B cell (primary cell): ENCODE results near the gene CASP1. TPM values are rescaled to one million over a fixed set of nuclear protein-coding genes. Genes with fewer than 3 reads are reported as not detected.

Experiments
- ATAC-seq: fragments of 200-7000 bp; cut with Tn5 transposase; one replicate; pipeline ENCODE4 v1.10.0; 2021; ENCODE audit warnings: low read depth, mild to moderate bottlenecking, moderate number of reproducible peaks, moderate library complexity
- CTCF ChIA-PET: fragments of 350-600 bp; sonication (Branson Sonifier 250); formaldehyde crosslinking; loops from one replicate; lab custom pipeline; 2021; ENCODE audit warnings: antibody characterized with exemption, inconsistent platforms; lab: Charles Lee
- POLR2A ChIA-PET: fragments of 350-600 bp; sonication (Branson Sonifier 250); formaldehyde crosslinking; loops from one replicate; lab custom pipeline; 2021; ENCODE audit warnings: antibody characterized with exemption; lab: Charles Lee
- DNase-seq: peaks from one replicate; pipeline ENCODE4 v3.0.0; 2013
- H2AFZ ChIP-seq: 2 replicates; pipeline ENCODE4 v1.6.1; 2012; ENCODE audit warnings: mild to moderate bottlenecking, low read depth, low read length; ENCODE audit not compliant: insufficient read depth, poor library complexity, severe bottlenecking
- H3K27ac ChIP-seq, 2 donors: 1 replicate in 1 of 2; 2 replicates in 1 of 2; pipeline ENCODE4 v1.5.1; 2012 to 2013; ENCODE audit warnings: low read length in 2 of 2, mild to moderate bottlenecking in 2 of 2, moderate library complexity in 1 of 2
- H3K27me3 ChIP-seq, 4 experiments: fragments of 200-600 bp in 1 of 4; sonication (generic) in 1 of 4; replicated peaks in 1 of 4; 1 replicate in 2 of 4; 2 replicates in 2 of 4; pipeline versions ENCODE4 v1.6.1 to v1.7.0; 2013 to 2016; ENCODE audit warnings: low read length in 3 of 4, mild to moderate bottlenecking in 2 of 4, mixed read lengths in 1 of 4, moderate library complexity in 1 of 4; ENCODE audit not compliant: insufficient read depth in 4 of 4, control insufficient read depth in 3 of 4; ENCODE audit errors: control extremely low read depth in 1 of 4
- H3K36me3 ChIP-seq, 2 experiments: replicated peaks in 1 of 2; 1 replicate in 1 of 2; 2 replicates in 1 of 2; pipeline versions ENCODE4 v1.6.1 to v1.7.1; 2013; ENCODE audit warnings: low read length in 1 of 2; ENCODE audit not compliant: insufficient read depth in 2 of 2, control insufficient read depth in 1 of 2; ENCODE audit errors: control extremely low read depth in 1 of 2, extremely low read depth in 1 of 2
- H3K4me1 ChIP-seq, 2 donors: fragments of 200-600 bp in 1 of 2; sonication (generic) in 1 of 2; 1 replicate in 1 of 2; 2 replicates in 1 of 2; pipeline versions ENCODE4 v1.5.1 to v1.6.1; 2013 to 2017; ENCODE audit warnings: low read length in 2 of 2; ENCODE audit not compliant: control insufficient read depth in 2 of 2, insufficient read depth in 2 of 2
- H3K4me2 ChIP-seq: replicated peaks from 2 replicates; pipeline ENCODE3; 2012; ENCODE audit warnings: mild to moderate bottlenecking, low read depth, low read length; ENCODE audit not compliant: poor library complexity, severe bottlenecking
- H3K4me3 ChIP-seq, 5 experiments: fragments of 200-600 bp in 1 of 5; sonication (generic) in 1 of 5; 1 replicate in 3 of 5; 2 replicates in 2 of 5; pipeline versions ENCODE4 v1.5.1 to v1.7.0; 2011 to 2016; ENCODE audit warnings: low read length in 4 of 5, mild to moderate bottlenecking in 4 of 5, low read depth in 2 of 5, control low read depth in 1 of 5, moderate library complexity in 1 of 5; ENCODE audit not compliant: insufficient read depth in 1 of 5; ENCODE audit errors: control extremely low read depth in 1 of 5, extremely low read depth in 1 of 5
- H3K79me2 ChIP-seq: fragments of 200-600 bp; sonication (generic); one replicate; pipeline ENCODE4 v1.6.0; 2016; ENCODE audit warnings: low read length; ENCODE audit not compliant: control insufficient read depth, insufficient read depth
- H3K9ac ChIP-seq: fragments of 200-600 bp; sonication (generic); 2 replicates; pipeline ENCODE4 v1.6.1; 2017; ENCODE audit warnings: mild to moderate bottlenecking, low read length, moderate library complexity
- H3K9me3 ChIP-seq, 3 donors: one replicate each; pipeline versions ENCODE4 v1.6.1 to v1.7.1; 2013; ENCODE audit warnings: low read length in 2 of 3; ENCODE audit not compliant: control insufficient read depth in 2 of 3, insufficient read depth in 1 of 3; ENCODE audit errors: control extremely low read depth in 1 of 3
- H4K20me1 ChIP-seq: 2 replicates; pipeline ENCODE4 v1.6.0; 2012; ENCODE audit warnings: mild to moderate bottlenecking, low read length; ENCODE audit not compliant: insufficient read depth, control insufficient read depth, poor library complexity, severe bottlenecking
- H3K27ac Mint-ChIP-seq: one replicate; pipeline ENCODE4 v1.8.0; 2021; ENCODE audit warnings: mixed read lengths
- H3K27me3 Mint-ChIP-seq: one replicate; pipeline ENCODE4 v1.8.0; 2021; ENCODE audit warnings: mixed read lengths
- H3K4me1 Mint-ChIP-seq: one replicate; pipeline ENCODE4 v1.8.0; 2021; ENCODE audit warnings: mixed read lengths
- H3K4me3 Mint-ChIP-seq: one replicate; pipeline ENCODE4 v1.8.0; 2021; ENCODE audit warnings: mixed read lengths
- H3K9me3 Mint-ChIP-seq: one replicate; pipeline ENCODE4 v1.8.0; 2022; ENCODE audit warnings: mixed read lengths; ENCODE audit not compliant: insufficient read depth
- CTCF ChIP-seq: fragments of 200-600 bp; IDR thresholded peaks from one replicate; pipeline ENCODE4 v1.8.0; 2022; ENCODE audit warnings: antibody characterized with exemption, mild to moderate bottlenecking
- EZH2 ChIP-seq: IDR thresholded peaks from 2 replicates; pipeline ENCODE4 v1.6.1; 2012; ENCODE audit warnings: borderline replicate concordance, low read depth, mild to moderate bottlenecking, moderate library complexity, low read length; ENCODE audit not compliant: insufficient read depth, poor library complexity, severe bottlenecking
- WGBS: methylation state at CpG from one replicate; pipeline ENCODE4 v1.1.5; 2013; ENCODE audit warnings: missing lambda C conversion rate; ENCODE audit not compliant: insufficient coverage; 5-methylcytosine and 5-hydroxymethylcytosine counted together
- intact Hi-C: fragments of 100-400 bp; cut with micrococcal nuclease; formaldehyde crosslinking; loops from one replicate; pipeline ENCODE4 v1.10.0; 2022
- polyA plus RNA-seq: library from polyadenylated mRNA; depleted of rRNA; stranded (reverse); fragments of >200 nt; gene quantifications from 2 replicates; pipeline ENCODE4 v1.2.3, GENCODE V29; 2012
- total RNA-seq, 2 donors: library from RNA; stranded (reverse); fragments of 120-200 nt in 1 of 2; gene quantifications; 1 replicate in 1 of 2; 2 replicates in 1 of 2; pipeline versions ENCODE4 v1.2.3 to v1.2.4, GENCODE V29; 2013 to 2022

CASP1 gene
- total and polyA plus RNA-seq, 2 donors (not counting 1 experiment from before 2014, with no cell fraction given) = 28.4 to 31.9 TPM

GRCh38 chr11:105049481-105049880 is 14.5 kb upstream of the CASP1 start:
- POLR2A ChIA-PET = no interaction called here

More at GRCh38 chr11:105049481-105049880, 14.5 kb upstream of the CASP1 start:
- no peak overlapping the region for H3K9ac ChIP-seq
- CTCF ChIA-PET = no interaction called here
- Mint-ChIP-seq H3K4me1 (peaks cover 13% of the 10 kb centered on the region), H3K27ac (no peak overlapping the region), H3K27me3 (no peaks in the 10 kb centered on the region), H3K9me3 (no peaks in the 10 kb centered on the region), H3K4me3 (no peak overlapping the region)
- no peak overlapping the region for H2AFZ ChIP-seq
- peaks cover 15% of the 10 kb centered on the region for H3K79me2 ChIP-seq
- no peak for TF ChIP-seq CTCF
- TF ChIP-seq EZH2 = no peak
- intact Hi-C loops = loop anchor here (10.0 kb wide), 1 partner anchor 255 kb away; no protein-coding TSS in a partner anchor
- WGBS = no CpG with 5 or more reads among the region's 1 CpG
- H3K4me3 ChIP-seq = no peak overlapping the region
- ATAC-seq = no peak
- no peaks in the 10 kb centered on the region for H4K20me1 ChIP-seq
- H3K27ac ChIP-seq = no peak overlapping the region
- H3K36me3 ChIP-seq = no peaks in the 10 kb centered on the region
- no peaks in the 10 kb centered on the region for H3K9me3 ChIP-seq
- H3K4me1 ChIP-seq = peaks cover 7 to 9% of the 10 kb centered on the region in 2 donors
- no peak for DNase-seq
- no peak overlapping the region for H3K4me2 ChIP-seq
- no peaks in the 10 kb centered on the region for H3K27me3 ChIP-seq
